Tibial artery (tissue), 4 donors: ENCODE results near the gene LNX2.

Source experiments
- DNase-seq, 2 donors: peaks; one replicate each; pipeline ENCODE4 v3.0.0-alpha.2; 2019
- H3K27ac ChIP-seq, 2 donors: fragments of 200-600 bp; sonication (generic) in 1 of 2; 1 replicate in 1 of 2; 2 replicates in 1 of 2; pipeline ENCODE4 v1.5.1; 2018 to 2019; ENCODE audit warnings: mild to moderate bottlenecking in 1 of 2
- H3K27me3 ChIP-seq, 2 donors: fragments of 200-600 bp; sonication (generic) in 1 of 2; one replicate each; pipeline versions ENCODE4 v1.5.1 to v1.6.0; 2016 to 2019
- H3K36me3 ChIP-seq, 3 donors: fragments of 200-600 bp; sonication (generic) in 2 of 3; one replicate each; pipeline ENCODE4 v1.5.1; 2016 to 2019; ENCODE audit warnings: mild to moderate bottlenecking in 2 of 3
- H3K4me1 ChIP-seq, 4 donors: fragments of 200-600 bp; sonication (generic) in 2 of 4; 1 replicate in 3 of 4; 2 replicates in 1 of 4; pipeline ENCODE4 v1.5.1; 2016 to 2019
- H3K4me3 ChIP-seq, 2 donors: fragments of 200-600 bp; sonication (generic) in 1 of 2; 1 replicate in 1 of 2; 2 replicates in 1 of 2; pipeline ENCODE4 v1.5.1; 2018 to 2019; ENCODE audit warnings: mild to moderate bottlenecking in 2 of 2
- H3K9me3 ChIP-seq, 3 donors: fragments of 200-600 bp; sonication (generic) in 1 of 3; one replicate each; pipeline ENCODE4 v1.5.1; 2016 to 2019
- intact Hi-C: fragments of 100-400 bp; cut with DNase I; formaldehyde crosslinking; loops from one replicate; pipeline ENCODE4 v1.15.0; 2023; ENCODE audit warnings: low total_unique reads
- TF ChIP-seq, protein P1 (sequence below), 2 experiments: fragments of 200-600 bp in 1 of 2; fragments of 450-650 bp in 1 of 2; IDR thresholded peaks; one replicate each; pipeline ENCODE4 v1.5.1; 2017 to 2019; ENCODE audit warnings: antibody characterized with exemption in 2 of 2, mild to moderate bottlenecking in 1 of 2, moderate library complexity in 1 of 2

LNX2 gene

DNA sequence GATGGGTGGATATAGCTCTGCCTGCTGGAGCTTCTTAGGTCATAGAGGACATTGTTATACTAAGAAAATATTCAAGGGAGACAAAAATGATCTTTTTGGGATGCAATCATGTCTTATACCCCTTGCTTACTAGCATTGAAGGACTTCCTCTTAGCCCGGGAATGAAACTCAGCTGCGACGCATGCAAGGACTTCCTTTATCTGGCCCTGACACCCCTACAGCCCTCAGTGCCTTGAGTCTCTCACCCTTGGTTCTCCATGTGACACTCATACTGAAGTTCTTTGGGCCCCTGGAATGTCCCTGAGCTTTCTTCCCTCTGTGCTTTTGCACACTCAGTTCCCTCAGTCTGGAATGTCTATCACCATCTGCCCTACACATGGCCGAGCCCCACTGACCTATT is 97.5 kb downstream of the LNX2 start:
- intact Hi-C loops: no loop called here

DNA sequence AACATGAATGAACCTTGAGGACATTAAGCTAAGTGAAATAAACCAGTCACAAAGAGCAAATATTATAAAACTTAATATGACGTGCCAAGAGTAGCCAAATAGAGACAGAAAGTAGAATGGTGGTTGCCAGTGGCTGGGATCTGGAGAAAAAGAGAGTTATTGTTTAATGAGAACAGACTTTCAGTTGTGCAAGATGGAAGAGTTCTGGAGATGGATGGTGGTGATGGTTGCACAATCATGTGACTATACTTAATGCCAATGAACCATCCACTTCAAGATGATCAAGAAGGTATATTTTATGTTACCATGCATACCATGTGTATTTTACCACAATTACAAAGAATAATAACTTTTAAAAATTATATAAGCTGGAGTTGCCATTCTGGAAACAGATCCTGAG is 104.2 kb downstream of the LNX2 start:
- Histone ChIP-seq H3K4me1 (no peaks in the 10 kb centered on the region), H3K9me3 (no peaks in the 10 kb centered on the region), H3K36me3 (no peaks in the 10 kb centered on the region), H3K27ac (no peak overlapping the region), H3K4me3 (no peak overlapping the region), H3K27me3 (peaks cover 0 to 6% of the 10 kb centered on the region in 2 donors)
- DNase-seq: no peak
- TF ChIP-seq, protein P1, sequence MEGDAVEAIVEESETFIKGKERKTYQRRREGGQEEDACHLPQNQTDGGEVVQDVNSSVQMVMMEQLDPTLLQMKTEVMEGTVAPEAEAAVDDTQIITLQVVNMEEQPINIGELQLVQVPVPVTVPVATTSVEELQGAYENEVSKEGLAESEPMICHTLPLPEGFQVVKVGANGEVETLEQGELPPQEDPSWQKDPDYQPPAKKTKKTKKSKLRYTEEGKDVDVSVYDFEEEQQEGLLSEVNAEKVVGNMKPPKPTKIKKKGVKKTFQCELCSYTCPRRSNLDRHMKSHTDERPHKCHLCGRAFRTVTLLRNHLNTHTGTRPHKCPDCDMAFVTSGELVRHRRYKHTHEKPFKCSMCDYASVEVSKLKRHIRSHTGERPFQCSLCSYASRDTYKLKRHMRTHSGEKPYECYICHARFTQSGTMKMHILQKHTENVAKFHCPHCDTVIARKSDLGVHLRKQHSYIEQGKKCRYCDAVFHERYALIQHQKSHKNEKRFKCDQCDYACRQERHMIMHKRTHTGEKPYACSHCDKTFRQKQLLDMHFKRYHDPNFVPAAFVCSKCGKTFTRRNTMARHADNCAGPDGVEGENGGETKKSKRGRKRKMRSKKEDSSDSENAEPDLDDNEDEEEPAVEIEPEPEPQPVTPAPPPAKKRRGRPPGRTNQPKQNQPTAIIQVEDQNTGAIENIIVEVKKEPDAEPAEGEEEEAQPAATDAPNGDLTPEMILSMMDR (IDR thresholded peaks at IDR 0.05): no peak
- intact Hi-C loops: no loop called here

More for the DNA sequence above, 97.5 kb downstream of the LNX2 start:
- no peaks in the 10 kb centered on the region for H3K4me1 ChIP-seq
- no peak overlapping the region for H3K27ac ChIP-seq
- no peaks in the 10 kb centered on the region for H3K36me3 ChIP-seq
- H3K27me3 ChIP-seq: peaks cover 0 to 3% of the 10 kb centered on the region in 2 donors
- no peaks in the 10 kb centered on the region for H3K9me3 ChIP-seq
- TF ChIP-seq, protein P1 (IDR thresholded peaks at IDR 0.05): no peak
- no peak for DNase-seq
- no peak overlapping the region for H3K4me3 ChIP-seq

DNA sequence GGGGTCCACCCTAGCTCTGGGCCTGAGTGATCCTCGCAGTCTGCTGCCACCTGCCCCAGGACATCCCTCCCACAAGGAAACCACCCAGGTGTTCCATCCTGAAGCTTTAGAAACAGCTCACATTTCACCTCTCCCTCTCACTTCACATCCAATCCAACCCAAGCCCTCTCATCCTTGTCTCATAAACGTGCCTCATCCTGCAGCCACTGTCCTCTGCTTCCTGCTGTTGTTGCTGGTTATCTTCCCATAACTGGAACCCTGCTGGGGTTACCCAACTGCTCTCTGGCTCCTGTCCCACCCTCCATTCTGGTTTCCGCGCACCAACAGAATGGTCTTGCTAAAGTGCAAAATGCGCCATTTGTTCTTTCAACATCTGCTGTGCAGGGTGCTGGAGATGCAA is 110.2 kb downstream of the LNX2 start:
- intact Hi-C loops: no loop called here

DNA sequence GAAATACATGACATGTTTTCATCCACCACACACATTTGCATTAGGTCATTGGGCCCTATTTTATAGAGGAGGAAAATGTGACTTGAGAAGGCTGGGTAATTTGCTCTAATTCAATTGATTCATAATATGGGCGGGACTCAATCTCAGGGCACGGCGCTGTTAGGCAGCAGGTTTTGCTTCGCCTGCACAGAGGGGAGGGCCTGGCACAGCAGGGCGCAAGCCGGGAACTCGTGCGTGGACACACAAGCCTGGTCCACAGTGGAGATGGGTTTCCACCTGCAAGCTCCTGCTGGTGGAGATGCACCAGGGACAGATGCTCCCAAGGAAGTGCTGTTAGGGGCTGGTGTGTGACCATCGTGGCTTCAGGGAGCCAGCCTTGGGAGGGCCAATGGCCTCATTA is 111.5 kb downstream of the LNX2 start:
- Histone ChIP-seq H3K4me3 (no peak overlapping the region), H3K27ac (no peak overlapping the region), H3K4me1 (no peaks in the 10 kb centered on the region), H3K9me3 (no peaks in the 10 kb centered on the region), H3K36me3 (no peaks in the 10 kb centered on the region), H3K27me3 (peaks cover 0 to 6% of the 10 kb centered on the region in 2 donors)
- intact Hi-C loops: no loop called here
- TF ChIP-seq, protein P1 (IDR thresholded peaks at IDR 0.05): no peak
- DNase-seq: no peak

More for the DNA sequence above, 110.2 kb downstream of the LNX2 start:
- Histone ChIP-seq H3K27ac (no peak overlapping the region), H3K36me3 (no peaks in the 10 kb centered on the region), H3K4me1 (no peaks in the 10 kb centered on the region), H3K9me3 (no peaks in the 10 kb centered on the region), H3K27me3 (peaks cover 0 to 2% of the 10 kb centered on the region in 2 donors), H3K4me3 (no peak overlapping the region)
- TF ChIP-seq, protein P1 (IDR thresholded peaks at IDR 0.05): no peak
- DNase-seq: no peak

DNA sequence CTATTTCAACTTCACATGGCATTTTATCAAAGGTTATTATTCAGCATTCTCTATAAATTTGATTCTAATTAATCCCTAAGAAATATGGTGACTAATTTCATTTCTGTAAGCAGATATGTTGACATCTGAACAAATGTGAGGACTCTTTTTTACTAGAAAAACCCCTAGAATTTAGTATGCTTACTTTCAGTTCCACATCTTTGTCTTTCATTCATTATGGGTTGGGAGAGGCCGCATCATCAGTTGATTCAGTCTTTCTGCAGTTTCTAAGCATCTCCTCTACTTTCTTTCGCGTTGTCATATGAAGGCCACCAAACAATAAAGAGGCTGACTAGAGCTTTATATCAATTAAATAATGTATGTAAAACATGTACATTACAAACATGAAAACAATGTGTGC is 114.5 kb downstream of the LNX2 start:
- no peaks in the 10 kb centered on the region for H3K9me3 ChIP-seq
- TF ChIP-seq, protein P1 (IDR thresholded peaks at IDR 0.05): no peak
- intact Hi-C loops: no loop called here
- DNase-seq: no peak
- no peaks in the 10 kb centered on the region for H3K4me1 ChIP-seq
- H3K27me3 ChIP-seq: peaks cover 0 to 11% of the 10 kb centered on the region in 2 donors
- no peaks in the 10 kb centered on the region for H3K36me3 ChIP-seq
- H3K4me3 ChIP-seq: no peak overlapping the region
- no peak overlapping the region for H3K27ac ChIP-seq

DNA sequence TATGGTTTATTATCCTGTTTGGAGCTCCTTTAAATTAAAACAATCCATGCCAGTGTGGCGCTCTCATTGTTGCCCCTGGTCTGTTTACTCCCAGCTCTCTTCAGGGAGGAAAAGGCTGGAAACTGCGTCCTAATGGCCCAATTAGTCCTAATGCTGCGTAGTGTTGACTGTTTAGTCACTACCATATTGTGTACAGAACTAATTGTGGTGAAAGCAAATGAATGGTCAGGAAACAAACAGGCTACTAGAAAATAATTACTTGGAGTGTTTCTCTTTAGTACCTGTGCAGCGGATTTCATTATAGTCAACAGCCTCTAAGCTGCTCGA is 115.5 kb downstream of the LNX2 start:
- no peak for DNase-seq
- Histone ChIP-seq H3K27ac (no peak overlapping the region), H3K4me1 (no peaks in the 10 kb centered on the region), H3K27me3 (peaks cover 0 to 11% of the 10 kb centered on the region in 2 donors), H3K4me3 (no peak overlapping the region), H3K9me3 (no peaks in the 10 kb centered on the region), H3K36me3 (no peaks in the 10 kb centered on the region)
- TF ChIP-seq, protein P1 (IDR thresholded peaks at IDR 0.05): no peak
- intact Hi-C loops: no loop called here
